CD4-positive, alpha-beta T cell (primary cell): Measurements from ENCODE around the gene SOX4. TPM values are rescaled to one million over a fixed set of nuclear protein-coding genes. Genes with fewer than 3 reads are reported as not detected.

Source experiments
- ATAC-seq: fragments of 200-7000 bp; cut with Tn5 transposase; one replicate; pipeline ENCODE4 v1.10.0; 2022; ENCODE audit warnings: mild to moderate bottlenecking; ENCODE audit not compliant: poor library complexity
- CTCF ChIA-PET: fragments of 350-600 bp; sonication (Branson Sonifier 250); formaldehyde crosslinking; loops from one replicate; lab custom pipeline; 2021; ENCODE audit warnings: antibody characterized with exemption, inconsistent platforms; lab: Charles Lee
- POLR2A ChIA-PET: fragments of 350-600 bp; sonication (Branson Sonifier 250); formaldehyde crosslinking; loops from one replicate; lab custom pipeline; 2021; ENCODE audit warnings: antibody characterized with exemption, inconsistent platforms; lab: Charles Lee
- DNase-seq, 14 experiments: peaks; one replicate each; pipeline ENCODE4 v3.0.0-alpha.2; 2013 to 2020; ENCODE audit warnings: mixed read lengths in 2 of 14
- H3K27ac ChIP-seq, 2 donors: one replicate each; pipeline versions ENCODE4 v1.5.1 to v1.7.0; 2013; ENCODE audit warnings: low read length in 2 of 2, low read depth in 1 of 2, mild to moderate bottlenecking in 1 of 2
- H3K27me3 ChIP-seq, 2 experiments: 1 replicate in 1 of 2; 2 replicates in 1 of 2; pipeline versions ENCODE4 v1.6.1 to v1.7.0; 2013; ENCODE audit warnings: low read length in 2 of 2, control low read depth in 1 of 2, mild to moderate bottlenecking in 1 of 2, moderate library complexity in 1 of 2; ENCODE audit not compliant: insufficient read depth in 2 of 2, control insufficient read depth in 1 of 2
- H3K36me3 ChIP-seq: one replicate; pipeline ENCODE4 v1.6.1; 2013; ENCODE audit warnings: low read length, control low read depth; ENCODE audit not compliant: insufficient read depth
- H3K4me1 ChIP-seq: one replicate; pipeline ENCODE4 v1.6.1; 2013; ENCODE audit warnings: low read length, control low read depth; ENCODE audit not compliant: insufficient read depth
- H3K4me3 ChIP-seq: one replicate; pipeline ENCODE4 v1.5.1; 2013; ENCODE audit warnings: mild to moderate bottlenecking, low read length, moderate library complexity
- H3K9me3 ChIP-seq, 2 experiments: 1 replicate in 1 of 2; 2 replicates in 1 of 2; pipeline versions ENCODE4 v1.6.1 to v1.7.0; 2013; ENCODE audit warnings: low read length in 2 of 2, mild to moderate bottlenecking in 2 of 2, control low read depth in 1 of 2, moderate library complexity in 1 of 2; ENCODE audit not compliant: control insufficient read depth in 1 of 2, insufficient read depth in 1 of 2
- H3K27ac Mint-ChIP-seq: one replicate; pipeline ENCODE4 v1.8.0; 2020; ENCODE audit warnings: mixed read lengths
- H3K27me3 Mint-ChIP-seq: one replicate; pipeline ENCODE4 v1.8.0; 2021; ENCODE audit warnings: mixed read lengths
- H3K36me3 Mint-ChIP-seq: one replicate; pipeline ENCODE4 v1.8.0; 2021; ENCODE audit warnings: low read depth, mixed read lengths
- H3K4me1 Mint-ChIP-seq: one replicate; pipeline ENCODE4 v1.8.0; 2021; ENCODE audit warnings: low read depth, mixed read lengths
- H3K4me3 Mint-ChIP-seq: one replicate; pipeline ENCODE4 v1.8.0; 2020; ENCODE audit warnings: mild to moderate bottlenecking, mixed read lengths
- H3K9me3 Mint-ChIP-seq: one replicate; pipeline ENCODE4 v1.8.0; 2020; ENCODE audit warnings: mixed read lengths
- intact Hi-C, 2 experiments: fragments of 100-400 bp; cut with DNase I in 1 of 2; cut with micrococcal nuclease in 1 of 2; formaldehyde crosslinking; loops; one replicate each; pipeline versions ENCODE4 v1.15.1 to v1.9.0; 2023 to 2025; cut with DNase I, micrococcal nuclease
- total RNA-seq, 174 experiments: library from RNA in 2 of 174; stranded (reverse) in 2 of 174; gene quantifications; one replicate each; pipeline ENCODE4 v1.2.3 and lab custom pipeline; 2021 to 2026
- TF ChIP-seq, protein P1 (sequence below): fragments of 200-600 bp; IDR thresholded peaks from one replicate; pipeline ENCODE4 v1.8.0; 2022; ENCODE audit warnings: antibody characterized with exemption, mild to moderate bottlenecking

Gene SOX4
- total RNA-seq, 2 experiments from 2014 or later, result 22.1 to 22.6 TPM

DNA sequence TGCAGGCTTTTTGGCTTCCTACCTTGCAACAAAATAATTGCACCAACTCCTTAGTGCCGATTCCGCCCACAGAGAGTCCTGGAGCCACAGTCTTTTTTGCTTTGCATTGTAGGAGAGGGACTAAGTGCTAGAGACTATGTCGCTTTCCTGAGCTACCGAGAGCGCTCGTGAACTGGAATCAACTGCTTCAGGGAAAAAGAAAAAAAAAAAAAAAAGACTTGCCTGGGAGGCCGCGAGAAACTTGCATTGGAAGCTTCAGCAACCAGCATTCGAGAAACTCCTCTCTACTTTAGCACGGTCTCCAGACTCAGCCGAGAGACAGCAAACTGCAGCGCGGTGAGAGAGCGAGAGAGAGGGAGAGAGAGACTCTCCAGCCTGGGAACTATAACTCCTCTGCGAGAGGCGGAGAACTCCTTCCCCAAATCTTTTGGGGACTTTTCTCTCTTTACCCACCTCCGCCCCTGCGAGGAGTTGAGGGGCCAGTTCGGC is 420 bp downstream of the SOX4 start:
- TF ChIP-seq, protein P1, sequence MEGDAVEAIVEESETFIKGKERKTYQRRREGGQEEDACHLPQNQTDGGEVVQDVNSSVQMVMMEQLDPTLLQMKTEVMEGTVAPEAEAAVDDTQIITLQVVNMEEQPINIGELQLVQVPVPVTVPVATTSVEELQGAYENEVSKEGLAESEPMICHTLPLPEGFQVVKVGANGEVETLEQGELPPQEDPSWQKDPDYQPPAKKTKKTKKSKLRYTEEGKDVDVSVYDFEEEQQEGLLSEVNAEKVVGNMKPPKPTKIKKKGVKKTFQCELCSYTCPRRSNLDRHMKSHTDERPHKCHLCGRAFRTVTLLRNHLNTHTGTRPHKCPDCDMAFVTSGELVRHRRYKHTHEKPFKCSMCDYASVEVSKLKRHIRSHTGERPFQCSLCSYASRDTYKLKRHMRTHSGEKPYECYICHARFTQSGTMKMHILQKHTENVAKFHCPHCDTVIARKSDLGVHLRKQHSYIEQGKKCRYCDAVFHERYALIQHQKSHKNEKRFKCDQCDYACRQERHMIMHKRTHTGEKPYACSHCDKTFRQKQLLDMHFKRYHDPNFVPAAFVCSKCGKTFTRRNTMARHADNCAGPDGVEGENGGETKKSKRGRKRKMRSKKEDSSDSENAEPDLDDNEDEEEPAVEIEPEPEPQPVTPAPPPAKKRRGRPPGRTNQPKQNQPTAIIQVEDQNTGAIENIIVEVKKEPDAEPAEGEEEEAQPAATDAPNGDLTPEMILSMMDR, result no peak
- POLR2A ChIA-PET, result interaction anchor here (0.6 to 6.3 kb wide), 5 partner anchors 78 to 1189 kb away, joined by 3 to 53 read pairs (median 4); no protein-coding TSS in a partner anchor
- ATAC-seq, result no peak
- H3K9me3 Mint-ChIP-seq, result no peaks in the 10 kb centered on the region
- H3K27ac Mint-ChIP-seq, result no peak overlapping the region
- H3K9me3 ChIP-seq, result peaks cover 0 to 12% of the 10 kb centered on the region in 2 experiments
- peak overlapping the region; percentile 62 for H3K4me3 ChIP-seq
- peaks cover 31% of the 10 kb centered on the region for H3K4me1 ChIP-seq
- peaks cover 7% of the 10 kb centered on the region for H3K36me3 Mint-ChIP-seq
- CTCF ChIA-PET, result interaction anchor here (0.6 kb wide), 1 partner anchor 1061 kb away, joined by 3 read pairs; no protein-coding TSS in a partner anchor
- H3K4me3 Mint-ChIP-seq, result no peak overlapping the region
- no peaks in the 10 kb centered on the region for H3K36me3 ChIP-seq
- intact Hi-C loops, result loop anchor here (2.0 to 10.0 kb wide), 4 partner anchors 331 to 1502 kb away; no protein-coding TSS in a partner anchor
- no peak overlapping the region for H3K27ac ChIP-seq
- peaks cover 39% of the 10 kb centered on the region for H3K4me1 Mint-ChIP-seq
- peaks cover 59% of the 10 kb centered on the region for H3K27me3 Mint-ChIP-seq
- peak in 3 of 14 experiments; percentile 2 to 38 (median 16) for DNase-seq
- H3K27me3 ChIP-seq, result peaks cover 40 to 53% of the 10 kb centered on the region in 2 experiments

DNA sequence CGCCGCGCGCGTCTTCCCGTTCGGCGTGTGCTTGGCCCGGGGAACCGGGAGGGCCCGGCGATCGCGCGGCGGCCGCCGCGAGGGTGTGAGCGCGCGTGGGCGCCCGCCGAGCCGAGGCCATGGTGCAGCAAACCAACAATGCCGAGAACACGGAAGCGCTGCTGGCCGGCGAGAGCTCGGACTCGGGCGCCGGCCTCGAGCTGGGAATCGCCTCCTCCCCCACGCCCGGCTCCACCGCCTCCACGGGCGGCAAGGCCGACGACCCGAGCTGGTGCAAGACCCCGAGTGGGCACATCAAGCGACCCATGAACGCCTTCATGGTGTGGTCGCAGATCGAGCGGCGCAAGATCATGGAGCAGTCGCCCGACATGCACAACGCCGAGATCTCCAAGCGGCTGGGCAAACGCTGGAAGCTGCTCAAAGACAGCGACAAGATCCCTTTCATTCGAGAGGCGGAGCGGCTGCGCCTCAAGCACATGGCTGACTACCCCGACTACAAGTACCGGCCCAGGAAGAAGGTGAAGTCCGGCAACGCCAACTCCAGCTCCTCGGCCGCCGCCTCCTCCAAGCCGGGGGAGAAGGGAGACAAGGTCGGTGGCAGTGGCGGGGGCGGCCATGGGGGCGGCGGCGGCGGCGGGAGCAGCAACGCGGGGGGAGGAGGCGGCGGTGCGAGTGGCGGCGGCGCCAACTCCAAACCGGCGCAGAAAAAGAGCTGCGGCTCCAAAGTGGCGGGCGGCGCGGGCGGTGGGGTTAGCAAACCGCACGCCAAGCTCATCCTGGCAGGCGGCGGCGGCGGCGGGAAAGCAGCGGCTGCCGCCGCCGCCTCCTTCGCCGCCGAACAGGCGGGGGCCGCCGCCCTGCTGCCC is 1.1 kb downstream of the SOX4 start:
- no peak for ATAC-seq

More for the DNA sequence above, 1.1 kb downstream of the SOX4 start:
- TF ChIP-seq, protein P1, result no peak
- H3K9me3 Mint-ChIP-seq, result no peaks in the 10 kb centered on the region
- no peak overlapping the region for H3K27ac ChIP-seq
- H3K27me3 Mint-ChIP-seq, result peaks cover 60% of the 10 kb centered on the region
- H3K4me3 Mint-ChIP-seq, result peak overlapping the region; percentile 91
- H3K4me1 Mint-ChIP-seq, result peaks cover 33% of the 10 kb centered on the region
- intact Hi-C loops, result loop anchor here (2.0 to 10.0 kb wide), 4 partner anchors 330 to 1502 kb away; no protein-coding TSS in a partner anchor
- CTCF ChIA-PET, result no interaction called here
- peak overlapping the region; percentile 79 for H3K27ac Mint-ChIP-seq
- H3K4me1 ChIP-seq, result peaks cover 31% of the 10 kb centered on the region
- H3K36me3 ChIP-seq, result no peaks in the 10 kb centered on the region
- peak in 8 of 14 experiments; percentile 3 to 57 (median 26) for DNase-seq
- peaks cover 0 to 12% of the 10 kb centered on the region in 2 experiments for H3K9me3 ChIP-seq
- peaks cover 41 to 59% of the 10 kb centered on the region in 2 experiments for H3K27me3 ChIP-seq
- peak overlapping the region; percentile 62 for H3K4me3 ChIP-seq
- POLR2A ChIA-PET, result interaction anchor here (0.6 to 6.3 kb wide), 4 partner anchors 112 to 1030 kb away, joined by 4 to 53 read pairs (median 6); no protein-coding TSS in a partner anchor
- peaks cover 7% of the 10 kb centered on the region for H3K36me3 Mint-ChIP-seq
